Stimulated activated CD4-positive, alpha-beta T cell treated with anti-CD3 and anti-CD28 coated beads, TNF-alpha, amount 100 ng/mL, for 48 hours (primary cell): Measurements from ENCODE around the gene RPL28.
A peak's percentile ranks its signal among the peaks of the same experiment; 100 is the strongest.

Experiments
- DNase-seq, 3 donors: peaks; one replicate each; pipeline ENCODE4 v3.0.0-alpha.2; 2020; ENCODE audit warnings: low read depth in 3 of 3

The RPL28 gene

DNA sequence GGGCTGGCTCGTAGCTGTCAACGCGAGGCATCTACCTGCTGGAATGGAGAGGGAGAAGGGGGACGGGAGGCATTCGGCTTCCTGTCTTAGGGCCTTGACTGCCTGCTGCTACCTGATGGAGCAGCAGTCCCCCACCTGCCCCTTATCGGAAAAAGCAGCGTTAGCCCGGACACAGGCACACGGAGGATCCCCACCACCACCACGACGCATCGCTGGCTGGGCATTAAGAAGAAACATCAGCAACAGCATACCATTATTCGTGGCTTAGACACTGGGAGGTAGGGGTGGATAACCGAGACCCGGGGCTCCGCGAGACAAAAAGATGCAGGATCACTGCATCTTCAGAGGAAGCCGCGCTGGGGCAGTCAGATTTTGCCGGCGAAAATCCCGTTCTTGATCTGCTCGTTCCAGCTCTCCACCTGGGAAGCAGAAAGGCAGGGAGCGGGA, 32.4 kb upstream of the RPL28 start:
- no peak for DNase-seq

GRCh38 chr19:55353803-55354697, 31.7 kb upstream of the RPL28 start:
- peak in 2 of 3 donors; percentile 47 to 51 for DNase-seq

DNA sequence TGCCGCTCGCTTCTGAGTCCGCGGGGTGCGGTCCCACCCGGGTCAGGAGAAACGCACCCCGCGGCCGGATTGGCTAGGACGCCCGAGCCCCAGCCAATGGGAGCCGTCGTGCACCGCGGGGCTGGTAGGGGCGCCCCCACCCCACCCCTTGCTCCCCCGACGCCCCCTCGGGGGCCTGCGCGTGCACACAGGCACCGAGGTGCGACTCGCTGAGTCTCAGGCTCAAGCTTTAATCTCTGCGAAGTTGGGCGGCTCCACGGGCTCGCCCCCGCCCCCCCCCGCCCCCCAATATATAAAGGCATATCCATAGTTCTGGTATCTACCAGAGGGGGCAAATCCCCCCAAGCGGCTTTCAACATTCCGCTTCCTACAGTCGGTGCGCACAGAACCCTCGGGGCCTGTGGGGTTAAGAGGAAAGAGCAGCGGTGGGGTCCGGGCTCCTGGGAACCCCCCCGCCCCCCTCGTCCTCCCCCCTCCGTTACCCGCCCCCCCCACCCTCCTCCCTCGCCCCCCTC, 31.0 kb upstream of the RPL28 start, which contains the start of gene COX6B2:
Gene COX6B2, minus strand, starts transcription at position 22 of the 515 bp plus-strand sequence. CDS start 198 bp downstream, outside the sequence.
- no peak for DNase-seq

DNA sequence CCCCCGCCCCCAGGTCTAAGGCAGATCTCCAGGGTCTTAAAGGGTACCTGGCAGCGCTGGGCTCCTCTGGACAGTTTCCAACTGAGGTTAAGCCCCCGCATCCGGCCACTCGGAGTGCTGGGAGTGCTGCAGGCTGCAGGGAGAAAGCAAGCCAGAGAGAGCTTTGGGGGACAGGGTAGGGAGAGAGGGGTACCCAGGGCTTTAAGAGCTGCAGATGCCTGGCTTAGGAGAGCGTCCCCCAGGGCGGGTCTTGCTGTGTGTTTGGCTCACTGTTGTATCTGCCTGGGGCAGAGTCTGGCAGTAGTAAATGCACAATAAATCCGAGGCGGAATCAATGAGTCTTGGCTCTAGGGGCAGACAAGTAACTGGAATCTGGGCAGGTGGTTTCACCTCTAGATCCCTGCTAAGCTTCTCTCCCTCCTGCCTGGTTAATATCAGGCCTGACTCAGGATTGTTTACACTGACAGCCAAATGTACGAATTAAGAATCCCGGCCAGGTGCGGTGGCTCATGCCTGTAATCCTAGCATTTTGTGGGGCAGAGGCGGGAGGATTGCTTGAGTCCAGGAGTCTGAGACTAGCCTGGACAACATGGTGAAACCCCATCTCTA, 30.4 kb upstream of the RPL28 start:
- no peak for DNase-seq

GRCh38 chr19:55358493-55358892, 27.2 kb upstream of the RPL28 start:
- no peak for DNase-seq

- DNase-seq, result no peak
Measured at GRCh38 chr19:55358943-55359908, 26.5 kb upstream of the RPL28 start.

GRCh38 chr19:55360902-55361301, 24.8 kb upstream of the RPL28 start:
- no peak for DNase-seq

DNA sequence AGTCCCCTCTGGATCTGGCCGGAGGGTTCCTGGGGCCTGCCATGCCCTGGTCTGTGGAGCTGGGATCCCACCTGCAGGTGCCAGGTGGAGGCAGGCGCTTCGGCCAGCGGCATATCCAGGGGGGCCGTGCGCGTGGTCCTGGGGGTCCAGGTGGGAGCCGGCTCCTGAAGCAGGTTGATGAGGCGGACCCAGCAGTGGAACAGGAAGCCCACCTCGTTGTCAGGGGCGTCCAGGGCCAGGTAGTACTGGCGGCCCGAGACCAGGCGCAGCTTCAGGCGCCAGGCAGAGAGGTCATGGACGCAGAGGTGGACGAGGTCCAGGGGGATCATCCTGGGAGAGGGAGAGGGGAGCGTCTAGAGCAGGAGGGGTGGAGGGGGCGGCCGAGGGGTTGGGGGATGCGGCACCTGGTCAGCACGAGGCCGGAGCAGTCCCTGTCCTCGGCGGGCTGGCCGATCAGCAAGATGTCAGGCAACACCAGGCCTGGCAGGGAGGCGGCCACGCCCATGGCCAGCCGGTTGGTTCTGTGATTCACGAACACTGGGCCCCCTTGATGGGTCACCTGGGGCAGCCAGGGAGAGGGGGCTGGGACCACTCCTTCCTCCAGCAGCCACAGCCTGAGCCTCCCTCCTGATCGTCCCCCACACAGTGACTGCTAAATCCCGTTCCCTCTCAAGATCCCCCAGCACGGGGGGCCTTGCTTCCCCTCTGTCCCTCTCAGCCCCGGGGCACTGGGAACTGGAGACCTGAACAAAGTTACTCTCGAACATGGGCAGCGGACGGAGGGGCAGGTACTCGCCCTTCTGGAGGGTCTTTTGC, 23.4 kb upstream of the RPL28 start:
- no peak for DNase-seq

GRCh38 chr19:55362990-55363716, 22.6 kb upstream of the RPL28 start, which contains the start of gene GARIN5B:
TSS of gene GARIN5B (minus strand) at chr19:55363260. CDS start at chr19:55363066, 194 bp downstream.
- DNase-seq, result no peak

GRCh38 chr19:55365245-55365644, 20.5 kb upstream of the RPL28 start:
- DNase-seq, result no peak

- no peak for DNase-seq
Measured at GRCh38 chr19:55365964-55366363, 19.8 kb upstream of the RPL28 start.

DNA sequence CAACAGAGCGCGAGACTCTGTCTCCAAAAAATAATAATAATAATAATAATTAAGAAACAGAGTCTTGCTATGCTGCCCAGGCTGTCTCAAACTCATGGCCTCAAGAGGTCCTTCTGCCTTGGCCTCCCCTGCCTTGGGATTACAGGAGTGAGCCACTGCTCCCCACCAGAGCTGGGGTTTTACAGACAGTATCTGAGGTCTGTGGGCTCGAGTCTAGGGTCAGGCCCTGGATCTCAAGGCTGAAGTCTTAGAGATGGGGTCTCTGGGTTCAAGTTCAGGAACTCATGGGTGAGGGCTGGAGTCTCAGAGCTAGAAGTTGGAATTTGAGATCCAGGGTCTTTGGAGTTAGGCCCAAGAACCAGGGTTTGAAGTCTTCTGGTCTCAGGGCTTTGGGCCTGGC, 18.9 kb upstream of the RPL28 start:
- no peak for DNase-seq

DNA sequence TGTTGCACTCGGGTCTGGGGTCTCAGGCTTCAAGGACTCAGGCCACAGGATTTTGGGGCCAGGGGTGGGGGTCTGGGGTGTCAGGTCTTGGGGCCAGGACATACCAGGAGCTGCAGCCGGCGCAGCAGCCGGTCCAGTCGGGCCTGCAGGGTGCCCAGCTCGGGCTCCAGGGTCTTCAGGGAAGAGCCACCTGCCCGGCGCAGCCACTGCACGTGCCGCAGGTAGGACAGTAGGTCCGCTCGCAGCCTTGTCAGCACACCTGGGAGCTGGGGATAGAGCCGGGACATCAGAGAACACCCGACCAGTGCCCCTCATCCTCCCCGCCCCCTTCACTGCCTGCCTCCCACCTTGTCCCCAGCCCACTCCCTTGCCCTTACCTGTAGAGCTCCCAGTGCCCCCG, 17.6 kb upstream of the RPL28 start:
- no peak for DNase-seq

GRCh38 chr19:55368701-55369563, 16.8 kb upstream of the RPL28 start:
- no peak for DNase-seq

DNA sequence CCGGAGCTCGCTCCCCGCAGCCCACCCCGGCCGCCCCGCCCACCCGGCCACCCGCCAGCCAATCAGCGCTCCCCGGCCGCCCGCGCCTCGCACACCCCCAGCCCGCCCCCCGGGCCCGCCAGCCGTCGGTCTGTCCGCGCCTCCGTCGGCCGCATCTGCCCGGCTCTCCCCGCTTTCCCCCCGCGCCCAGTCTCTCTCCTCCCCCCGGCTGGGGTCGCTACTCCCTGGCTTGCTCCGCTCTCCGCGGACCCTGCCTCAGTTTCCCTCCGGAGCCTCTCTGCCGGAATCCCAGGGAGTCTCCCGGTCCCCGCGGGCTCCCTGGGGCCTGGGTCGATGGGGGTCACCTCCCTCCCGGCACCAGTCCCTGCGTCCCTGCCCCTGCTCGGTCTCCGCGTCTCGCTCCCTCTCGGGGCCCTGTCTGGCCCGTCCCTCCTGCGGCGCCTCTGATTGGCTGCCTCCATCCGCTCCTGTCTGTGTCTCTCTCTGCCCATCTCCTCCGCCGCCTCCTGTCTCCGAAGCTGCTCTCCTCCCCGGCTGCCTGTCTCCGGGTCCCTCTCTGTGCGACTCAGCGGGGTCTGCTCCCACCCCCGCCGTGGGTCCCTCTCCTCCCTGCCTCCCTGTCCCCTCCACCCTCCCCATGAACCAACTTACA, 16.0 kb upstream of the RPL28 start:
- no peak for DNase-seq

GRCh38 chr19:55370305-55370988, 15.3 kb upstream of the RPL28 start, which contains the start of gene IL11:
TSS of gene IL11 (minus strand) at chr19:55370463. CDS start at chr19:55370310, 153 bp downstream.
- DNase-seq, result no peak

DNA sequence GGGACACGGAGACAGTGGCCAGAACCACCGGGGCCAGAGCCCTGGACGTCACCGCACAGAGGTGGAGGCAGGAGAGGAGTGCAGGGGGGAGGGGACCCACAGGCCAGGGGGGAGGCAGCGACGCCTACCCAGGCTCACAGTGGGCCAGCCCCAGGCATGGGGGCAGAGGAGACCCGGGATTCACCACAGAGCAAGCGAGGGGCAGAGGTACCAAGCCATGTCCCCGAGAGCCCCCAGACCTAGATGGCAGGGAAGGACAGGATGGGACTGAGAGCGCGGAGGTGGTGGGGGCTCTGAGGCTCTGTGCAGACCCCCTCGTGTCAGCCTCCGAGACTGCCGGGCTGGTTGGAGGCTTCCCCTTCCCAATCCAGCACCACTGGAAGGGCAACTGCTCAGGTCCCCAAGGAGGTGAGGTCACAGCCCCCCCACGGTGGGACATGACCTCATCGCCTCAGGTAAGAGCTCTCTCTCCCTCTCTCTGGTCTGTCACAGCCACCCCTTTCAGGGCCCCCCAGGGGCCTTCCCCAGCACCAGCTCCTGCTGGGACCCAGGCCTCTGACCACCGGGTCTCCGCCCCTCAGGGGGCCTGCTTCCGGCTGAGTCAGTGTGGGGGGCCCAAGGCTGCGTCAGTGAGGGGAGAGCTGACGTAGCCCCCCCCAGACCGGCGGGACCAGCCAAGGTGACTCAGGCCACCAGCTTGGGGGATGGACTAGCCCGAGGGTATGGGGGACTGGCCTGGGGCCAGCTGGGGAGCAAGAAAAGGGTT, 13.2 kb upstream of the RPL28 start:
- no peak for DNase-seq
